ENCODE results near the gene IL26.

DNA sequence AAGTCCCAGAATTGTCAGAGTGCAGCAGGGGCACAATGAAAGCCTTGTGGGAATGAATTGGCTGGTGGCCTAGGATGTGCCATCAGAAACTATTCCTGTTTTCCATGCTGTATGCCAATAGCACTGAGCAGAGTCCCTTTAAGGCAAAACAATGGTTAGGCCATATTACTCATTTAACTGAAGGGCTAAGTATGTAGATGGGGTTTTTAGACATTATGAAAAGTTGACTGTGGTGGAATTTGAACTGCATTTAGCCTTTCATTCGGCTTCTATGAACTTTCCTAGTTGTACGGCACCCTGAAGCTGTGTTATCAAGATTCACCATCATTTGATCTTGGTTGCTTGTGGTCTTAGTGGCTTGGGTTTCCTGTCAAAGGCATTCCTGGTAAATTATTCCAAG is 24.8 kb downstream of the IL26 start:
- TF ChIP-seq EP300 (conservative IDR thresholded peaks at IDR 0.05; ENCODE audit: poor library complexity, severe bottlenecking) = no peak
- TF ChIP-seq, protein P1, sequence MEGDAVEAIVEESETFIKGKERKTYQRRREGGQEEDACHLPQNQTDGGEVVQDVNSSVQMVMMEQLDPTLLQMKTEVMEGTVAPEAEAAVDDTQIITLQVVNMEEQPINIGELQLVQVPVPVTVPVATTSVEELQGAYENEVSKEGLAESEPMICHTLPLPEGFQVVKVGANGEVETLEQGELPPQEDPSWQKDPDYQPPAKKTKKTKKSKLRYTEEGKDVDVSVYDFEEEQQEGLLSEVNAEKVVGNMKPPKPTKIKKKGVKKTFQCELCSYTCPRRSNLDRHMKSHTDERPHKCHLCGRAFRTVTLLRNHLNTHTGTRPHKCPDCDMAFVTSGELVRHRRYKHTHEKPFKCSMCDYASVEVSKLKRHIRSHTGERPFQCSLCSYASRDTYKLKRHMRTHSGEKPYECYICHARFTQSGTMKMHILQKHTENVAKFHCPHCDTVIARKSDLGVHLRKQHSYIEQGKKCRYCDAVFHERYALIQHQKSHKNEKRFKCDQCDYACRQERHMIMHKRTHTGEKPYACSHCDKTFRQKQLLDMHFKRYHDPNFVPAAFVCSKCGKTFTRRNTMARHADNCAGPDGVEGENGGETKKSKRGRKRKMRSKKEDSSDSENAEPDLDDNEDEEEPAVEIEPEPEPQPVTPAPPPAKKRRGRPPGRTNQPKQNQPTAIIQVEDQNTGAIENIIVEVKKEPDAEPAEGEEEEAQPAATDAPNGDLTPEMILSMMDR (IDR thresholded peaks at IDR 0.05; ENCODE audit: poor library complexity, severe bottlenecking) = no peak

Measured in neural cell (in vitro differentiated cells).